DND-41 (cell line): Measurements from ENCODE around the gene SLC8A2.

Experiments used
- CTCF ChIP-seq: IDR thresholded peaks from 2 replicates; pipeline ENCODE4 v1.5.1; 2012; ENCODE audit warnings: borderline replicate concordance, low read length, moderate library complexity, mild to moderate bottlenecking; ENCODE audit not compliant: poor library complexity, severe bottlenecking; ENCODE audit errors: extremely low read depth
- EZH2 ChIP-seq: IDR thresholded peaks from 3 replicates; pipeline ENCODE4 v1.6.1; 2012; ENCODE audit warnings: borderline replicate concordance, low read depth, mild to moderate bottlenecking, moderate library complexity, low read length, inconsistent platforms; ENCODE audit not compliant: severe bottlenecking

- TF ChIP-seq EZH2 (no peak), CTCF (no peak)
Observed at GRCh38 chr19:47411101-47411500, 60.6 kb downstream of the SLC8A2 start.
